ENCODE data around the gene ZNF330.
"Not testable (repeated sequence)": the region's sequence is repeated elsewhere in the genome, so short reads cannot be mapped to it uniquely, and the experiment has no call there.

ZNF330 gene

GRCh38 chr4:141213550-141213991, 7.1 kb upstream of the ZNF330 start:
- Mint-ChIP-seq H3K36me3 (ENCODE audit: low read depth) (no peaks in the 10 kb centered on the region), H3K27me3 (ENCODE audit: low read depth) (peaks cover 10% of the 10 kb centered on the region), H3K9me3 (no peaks in the 10 kb centered on the region), H3K4me1 (ENCODE audit: low read depth) (peaks cover 1% of the 10 kb centered on the region), H3K27ac (no peak overlapping the region), H3K4me3 (no peak overlapping the region)
- no peak for DNase-seq (ENCODE audit: low spot score)

GRCh38 chr4:141215030-141215429, 5.7 kb upstream of the ZNF330 start:
- no peak for DNase-seq (ENCODE audit: low spot score)
- Mint-ChIP-seq H3K9me3 (no peaks in the 10 kb centered on the region), H3K4me1 (ENCODE audit: low read depth) (peaks cover 1% of the 10 kb centered on the region), H3K27me3 (ENCODE audit: low read depth) (peaks cover 10% of the 10 kb centered on the region), H3K36me3 (ENCODE audit: low read depth) (no peaks in the 10 kb centered on the region), H3K4me3 (no peak overlapping the region), H3K27ac (no peak overlapping the region)

DNA sequence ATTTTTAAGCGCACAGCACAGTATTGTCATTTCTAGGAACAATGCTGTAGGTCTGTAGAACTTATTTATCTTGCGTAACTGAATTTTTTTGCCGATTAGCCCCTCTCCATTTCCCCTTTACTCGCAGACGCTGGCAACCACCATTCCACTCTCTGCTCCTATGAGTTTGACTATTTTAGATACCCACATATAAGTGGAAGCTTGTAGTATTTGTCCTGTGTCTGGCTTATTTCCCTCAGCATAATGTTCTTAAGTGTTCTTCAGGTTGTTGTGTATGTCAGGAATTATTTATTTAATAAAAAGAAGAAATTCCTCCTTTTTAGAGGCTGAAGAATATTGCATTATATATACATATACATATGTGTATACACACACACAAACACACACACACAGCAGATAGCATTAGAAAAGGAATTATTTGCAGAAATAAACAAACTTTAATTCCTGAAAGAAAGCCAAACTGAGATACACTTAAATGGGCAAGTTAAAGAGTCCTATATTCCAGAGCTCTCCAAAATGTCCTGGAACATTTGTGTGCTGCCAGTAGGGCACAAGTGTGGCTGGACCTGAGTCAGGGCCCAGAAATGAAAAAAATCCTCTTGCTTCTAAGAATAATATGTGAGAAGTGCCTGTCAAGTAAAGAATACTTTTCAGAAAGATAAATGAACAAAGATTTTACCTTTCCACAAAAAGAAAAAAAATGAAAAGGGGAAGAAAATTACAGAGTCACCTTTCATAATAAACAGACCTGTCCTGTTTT, 4.5 kb upstream of the ZNF330 start:
- no peak for DNase-seq (ENCODE audit: low spot score)
- Mint-ChIP-seq H3K9me3 (no peaks in the 10 kb centered on the region), H3K4me3 (no peak overlapping the region), H3K27me3 (ENCODE audit: low read depth) (peaks cover 6% of the 10 kb centered on the region), H3K27ac (no peak overlapping the region), H3K36me3 (ENCODE audit: low read depth) (peaks cover 1% of the 10 kb centered on the region), H3K4me1 (ENCODE audit: low read depth) (peaks cover 7% of the 10 kb centered on the region)

GRCh38 chr4:141220271-141220670, 424 bp upstream of the ZNF330 start:
- H3K4me3 Mint-ChIP-seq, result peak overlapping the region; percentile 96
- peak overlapping the region; percentile 58 for H3K27ac Mint-ChIP-seq
- peaks cover 20% of the 10 kb centered on the region for H3K36me3 Mint-ChIP-seq (ENCODE audit: low read depth)
- H3K9me3 Mint-ChIP-seq, result no peaks in the 10 kb centered on the region
- no peak for DNase-seq (ENCODE audit: low spot score)
- H3K4me1 Mint-ChIP-seq (ENCODE audit: low read depth), result peaks cover 28% of the 10 kb centered on the region
- peaks cover 4% of the 10 kb centered on the region for H3K27me3 Mint-ChIP-seq (ENCODE audit: low read depth)

DNA sequence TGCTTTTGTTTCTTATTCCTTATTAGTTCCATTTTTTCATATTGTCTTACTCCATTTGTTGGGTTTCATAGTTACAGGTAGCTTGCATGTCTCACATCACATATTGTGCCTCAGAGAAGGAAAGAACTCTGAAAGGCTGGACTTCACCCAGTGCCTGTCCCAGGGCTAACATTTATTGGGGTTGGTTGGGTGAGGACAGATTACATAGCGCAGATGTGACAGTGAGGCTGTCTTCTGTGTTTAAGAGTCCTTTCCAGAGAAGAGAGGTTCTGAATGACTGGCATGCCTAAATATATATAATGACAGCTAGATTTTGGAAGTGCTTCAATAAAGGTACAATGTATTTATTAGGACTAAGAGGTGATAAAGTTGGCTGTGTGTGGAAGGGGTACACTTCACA, 2.7 kb downstream of the ZNF330 start:
- peaks cover 28% of the 10 kb centered on the region for H3K4me1 Mint-ChIP-seq (ENCODE audit: low read depth)
- no peak overlapping the region for H3K27ac Mint-ChIP-seq
- H3K27me3 Mint-ChIP-seq (ENCODE audit: low read depth), result no peaks in the 10 kb centered on the region
- no peaks in the 10 kb centered on the region for H3K9me3 Mint-ChIP-seq
- H3K4me3 Mint-ChIP-seq, result peak overlapping the region; percentile 4
- no peak for DNase-seq (ENCODE audit: low spot score)
- H3K36me3 Mint-ChIP-seq (ENCODE audit: low read depth), result peaks cover 38% of the 10 kb centered on the region

GRCh38 chr4:141227280-141227679, 6.6 kb downstream of the ZNF330 start:
- H3K4me3 Mint-ChIP-seq; H3K27ac Mint-ChIP-seq; H3K27me3 Mint-ChIP-seq (ENCODE audit: low read depth); H3K9me3 Mint-ChIP-seq; DNase-seq (ENCODE audit: low spot score): not testable (repeated sequence)
- peaks cover 21% of the 10 kb centered on the region for H3K4me1 Mint-ChIP-seq (ENCODE audit: low read depth)
- H3K36me3 Mint-ChIP-seq (ENCODE audit: low read depth), result peaks cover 52% of the 10 kb centered on the region

DNA sequence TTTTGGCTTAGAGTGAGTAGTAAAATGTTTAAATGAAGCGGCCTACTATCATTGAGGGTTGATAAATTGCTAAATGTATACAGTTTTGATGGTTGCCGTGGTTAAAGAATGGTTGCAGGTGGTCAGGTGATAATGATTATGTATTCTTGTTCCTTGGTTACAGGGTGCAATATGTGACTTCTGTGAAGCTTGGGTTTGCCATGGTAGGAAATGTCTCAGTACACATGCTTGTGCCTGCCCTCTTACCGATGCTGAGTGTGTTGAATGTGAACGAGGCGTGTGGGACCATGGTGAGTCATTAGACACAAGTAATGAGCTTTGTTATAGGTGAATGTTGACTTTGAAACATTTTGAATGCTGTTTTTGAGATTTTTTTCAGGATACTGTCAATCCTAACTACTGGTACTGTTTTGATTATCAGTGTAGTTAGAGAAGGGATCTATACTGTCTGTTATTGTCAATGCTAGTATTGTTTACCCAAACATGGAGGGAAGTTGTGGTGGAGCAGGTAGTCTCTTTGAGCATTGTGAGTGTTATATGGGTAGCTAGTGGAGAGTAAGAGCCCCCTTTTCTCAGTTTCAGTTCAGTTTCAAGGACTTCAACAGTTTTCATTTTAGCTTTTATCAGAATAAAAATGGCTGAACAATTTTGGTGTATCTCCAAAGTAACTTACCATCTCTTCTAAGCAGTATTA, 8.9 kb downstream of the ZNF330 start:
- Mint-ChIP-seq H3K36me3 (ENCODE audit: low read depth) (peaks cover 52% of the 10 kb centered on the region), H3K9me3 (no peaks in the 10 kb centered on the region), H3K27me3 (ENCODE audit: low read depth) (no peaks in the 10 kb centered on the region), H3K4me1 (ENCODE audit: low read depth) (peaks cover 7% of the 10 kb centered on the region), H3K4me3 (no peak overlapping the region), H3K27ac (no peak overlapping the region)
- DNase-seq (ENCODE audit: low spot score), result no peak

DNA sequence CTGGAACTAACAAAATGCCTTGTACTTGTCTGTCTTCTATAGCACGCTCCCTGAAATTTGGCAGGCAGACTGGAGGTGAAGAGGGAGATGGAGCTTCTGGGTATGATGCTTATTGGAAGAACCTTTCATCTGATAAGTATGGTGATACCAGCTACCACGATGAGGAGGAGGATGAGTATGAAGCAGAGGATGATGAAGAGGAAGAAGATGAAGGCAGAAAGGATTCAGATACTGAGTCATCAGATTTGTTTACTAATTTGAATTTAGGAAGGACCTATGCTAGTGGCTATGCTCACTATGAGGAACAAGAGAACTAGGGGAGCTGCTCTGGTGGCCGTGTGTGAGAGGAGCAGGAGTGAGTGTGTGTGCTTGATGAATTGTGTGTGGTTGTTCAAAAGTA, 13.0 kb downstream of the ZNF330 start:
- Mint-ChIP-seq H3K27ac (no peak overlapping the region), H3K36me3 (ENCODE audit: low read depth) (peaks cover 33% of the 10 kb centered on the region), H3K27me3 (ENCODE audit: low read depth) (no peaks in the 10 kb centered on the region)

DNA sequence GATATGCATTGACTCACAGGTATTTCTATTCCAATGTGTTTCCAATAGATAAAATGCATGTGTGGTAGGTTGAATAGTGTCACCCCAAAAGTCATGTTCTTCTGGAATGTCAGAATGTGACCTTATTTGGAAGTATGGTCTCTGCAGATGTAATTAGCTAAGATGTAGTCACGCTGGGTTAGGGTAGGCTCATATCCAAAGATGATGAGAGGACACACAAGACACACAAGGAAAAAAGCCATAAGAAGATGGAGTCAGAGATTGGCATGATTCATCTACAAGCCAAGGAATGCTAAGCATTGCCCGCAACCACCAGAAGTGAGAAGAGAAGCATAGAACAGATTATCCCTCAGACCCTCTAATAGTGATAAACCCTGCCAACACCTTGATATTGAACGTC, 17.5 kb downstream of the ZNF330 start:
- H3K27me3 Mint-ChIP-seq (ENCODE audit: low read depth), result peaks cover 7% of the 10 kb centered on the region
- peaks cover 11% of the 10 kb centered on the region for H3K36me3 Mint-ChIP-seq (ENCODE audit: low read depth)
- no peaks in the 10 kb centered on the region for H3K9me3 Mint-ChIP-seq
- DNase-seq (ENCODE audit: low spot score), result no peak
- no peaks in the 10 kb centered on the region for H3K4me1 Mint-ChIP-seq (ENCODE audit: low read depth)
- H3K27ac Mint-ChIP-seq, result no peak overlapping the region
- no peak overlapping the region for H3K4me3 Mint-ChIP-seq

More for the DNA sequence above, 13.0 kb downstream of the ZNF330 start:
- DNase-seq (ENCODE audit: low spot score), result no peak
- no peak overlapping the region for H3K4me3 Mint-ChIP-seq
- peaks cover 6% of the 10 kb centered on the region for H3K4me1 Mint-ChIP-seq (ENCODE audit: low read depth)
- H3K9me3 Mint-ChIP-seq, result no peaks in the 10 kb centered on the region

DNA sequence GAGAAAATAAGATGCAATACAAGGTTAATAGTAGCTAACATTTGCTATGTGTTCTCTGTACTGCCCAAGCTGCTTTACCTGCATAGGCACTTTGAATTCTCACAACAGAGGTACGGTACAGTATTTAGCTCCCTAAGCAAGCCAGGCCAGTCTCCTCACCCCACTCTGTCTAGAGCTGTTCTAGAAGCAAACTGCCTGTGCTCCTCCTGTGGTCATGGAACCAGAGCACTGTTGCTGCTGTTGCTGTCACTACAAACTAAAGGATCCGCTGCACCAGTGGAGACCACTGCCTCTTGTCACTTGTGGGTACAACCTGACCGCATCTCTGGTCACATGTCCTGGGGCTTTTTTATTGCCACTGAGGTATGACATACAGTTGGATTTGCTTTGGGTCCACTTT, 19.6 kb downstream of the ZNF330 start:
- DNase-seq (ENCODE audit: low spot score), result no peak
- Mint-ChIP-seq H3K36me3 (ENCODE audit: low read depth) (no peaks in the 10 kb centered on the region), H3K9me3 (no peaks in the 10 kb centered on the region), H3K4me3 (no peak overlapping the region), H3K27me3 (ENCODE audit: low read depth) (peaks cover 7% of the 10 kb centered on the region), H3K27ac (no peak overlapping the region), H3K4me1 (ENCODE audit: low read depth) (no peaks in the 10 kb centered on the region)

DNA sequence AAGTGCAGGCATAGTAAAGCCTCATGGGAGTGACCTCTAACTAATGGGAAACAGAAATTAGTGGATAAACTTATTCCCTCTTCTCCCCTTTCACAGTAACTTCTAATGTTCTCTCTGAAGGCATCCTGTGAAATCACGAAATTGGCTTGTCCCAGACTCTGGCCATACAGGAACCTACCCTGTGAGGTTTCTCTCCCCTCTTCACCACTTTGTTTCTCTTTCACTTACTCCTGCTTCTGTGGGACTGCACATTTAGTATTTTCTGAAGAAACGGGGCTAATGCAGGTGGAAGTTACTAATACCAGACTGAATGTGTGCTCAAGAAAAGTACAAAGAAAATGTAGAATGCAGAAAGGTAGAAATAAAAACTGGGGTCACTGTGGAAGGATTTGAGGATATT, 20.0 kb downstream of the ZNF330 start:
- no peak overlapping the region for H3K27ac Mint-ChIP-seq
- peaks cover 7% of the 10 kb centered on the region for H3K27me3 Mint-ChIP-seq (ENCODE audit: low read depth)
- H3K4me1 Mint-ChIP-seq (ENCODE audit: low read depth), result no peaks in the 10 kb centered on the region
- no peak for DNase-seq (ENCODE audit: low spot score)
- H3K9me3 Mint-ChIP-seq, result no peaks in the 10 kb centered on the region
- no peaks in the 10 kb centered on the region for H3K36me3 Mint-ChIP-seq (ENCODE audit: low read depth)
- no peak overlapping the region for H3K4me3 Mint-ChIP-seq

GRCh38 chr4:141241986-141242385, 21.3 kb downstream of the ZNF330 start:
- no peaks in the 10 kb centered on the region for H3K9me3 Mint-ChIP-seq
- H3K27ac Mint-ChIP-seq, result no peak overlapping the region
- DNase-seq (ENCODE audit: low spot score), result no peak
- no peak overlapping the region for H3K4me3 Mint-ChIP-seq
- H3K36me3 Mint-ChIP-seq (ENCODE audit: low read depth), result no peaks in the 10 kb centered on the region
- peaks cover 7% of the 10 kb centered on the region for H3K27me3 Mint-ChIP-seq (ENCODE audit: low read depth)
- H3K4me1 Mint-ChIP-seq (ENCODE audit: low read depth), result peaks cover 5% of the 10 kb centered on the region

DNA sequence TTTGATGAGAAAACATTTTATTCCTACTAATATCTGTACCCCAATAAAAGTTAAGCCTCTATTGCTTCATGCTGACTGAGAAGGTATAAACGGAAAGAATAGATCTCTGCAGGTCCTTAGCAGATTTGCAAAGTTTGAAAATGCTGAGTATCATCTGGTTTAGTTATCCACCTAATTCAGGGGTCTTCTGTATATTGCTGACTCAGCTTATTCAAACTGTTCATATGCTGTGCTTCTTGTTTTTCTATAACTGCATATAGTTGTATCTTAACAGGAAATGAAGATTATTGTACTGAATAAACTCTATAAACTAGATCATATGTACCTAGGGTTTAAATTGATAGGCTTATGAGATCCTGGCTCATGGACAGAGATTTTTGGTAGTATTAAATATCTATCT, 23.7 kb downstream of the ZNF330 start:
- H3K4me3 Mint-ChIP-seq, result no peak overlapping the region
- no peak for DNase-seq (ENCODE audit: low spot score)
- H3K4me1 Mint-ChIP-seq (ENCODE audit: low read depth), result peaks cover 5% of the 10 kb centered on the region
- no peaks in the 10 kb centered on the region for H3K9me3 Mint-ChIP-seq
- H3K36me3 Mint-ChIP-seq (ENCODE audit: low read depth), result no peaks in the 10 kb centered on the region
- H3K27me3 Mint-ChIP-seq (ENCODE audit: low read depth), result peaks cover 7% of the 10 kb centered on the region
- no peak overlapping the region for H3K27ac Mint-ChIP-seq

- no peak for DNase-seq (ENCODE audit: low spot score)
- H3K27ac Mint-ChIP-seq, result no peak overlapping the region
- H3K27me3 Mint-ChIP-seq (ENCODE audit: low read depth), result peaks cover 4% of the 10 kb centered on the region
- no peaks in the 10 kb centered on the region for H3K36me3 Mint-ChIP-seq (ENCODE audit: low read depth)
- no peaks in the 10 kb centered on the region for H3K9me3 Mint-ChIP-seq
- peak overlapping the region; percentile 42 for H3K4me3 Mint-ChIP-seq
- H3K4me1 Mint-ChIP-seq (ENCODE audit: low read depth), result peaks cover 5% of the 10 kb centered on the region
Measured at GRCh38 chr4:141246243-141246642, 25.5 kb downstream of the ZNF330 start.

Measured in T-helper 2 cell treated with Interferon-gamma antibody and Interleukin-4, amounts not matched to agents 5 μg/mL and 100 μg/mL, for 36 hours (primary cell).